GM19328 (cell line): ENCODE results near the gene SNX20.

ENCODE experiments used
- ATAC-seq: cut with Tn5 transposase; IDR thresholded peaks from one replicate; pipeline ENCODE4 v1.9.1; 2021; ENCODE audit warnings: mild to moderate bottlenecking, moderate library complexity; ENCODE audit not compliant: unreplicated experiment

The SNX20 gene

DNA sequence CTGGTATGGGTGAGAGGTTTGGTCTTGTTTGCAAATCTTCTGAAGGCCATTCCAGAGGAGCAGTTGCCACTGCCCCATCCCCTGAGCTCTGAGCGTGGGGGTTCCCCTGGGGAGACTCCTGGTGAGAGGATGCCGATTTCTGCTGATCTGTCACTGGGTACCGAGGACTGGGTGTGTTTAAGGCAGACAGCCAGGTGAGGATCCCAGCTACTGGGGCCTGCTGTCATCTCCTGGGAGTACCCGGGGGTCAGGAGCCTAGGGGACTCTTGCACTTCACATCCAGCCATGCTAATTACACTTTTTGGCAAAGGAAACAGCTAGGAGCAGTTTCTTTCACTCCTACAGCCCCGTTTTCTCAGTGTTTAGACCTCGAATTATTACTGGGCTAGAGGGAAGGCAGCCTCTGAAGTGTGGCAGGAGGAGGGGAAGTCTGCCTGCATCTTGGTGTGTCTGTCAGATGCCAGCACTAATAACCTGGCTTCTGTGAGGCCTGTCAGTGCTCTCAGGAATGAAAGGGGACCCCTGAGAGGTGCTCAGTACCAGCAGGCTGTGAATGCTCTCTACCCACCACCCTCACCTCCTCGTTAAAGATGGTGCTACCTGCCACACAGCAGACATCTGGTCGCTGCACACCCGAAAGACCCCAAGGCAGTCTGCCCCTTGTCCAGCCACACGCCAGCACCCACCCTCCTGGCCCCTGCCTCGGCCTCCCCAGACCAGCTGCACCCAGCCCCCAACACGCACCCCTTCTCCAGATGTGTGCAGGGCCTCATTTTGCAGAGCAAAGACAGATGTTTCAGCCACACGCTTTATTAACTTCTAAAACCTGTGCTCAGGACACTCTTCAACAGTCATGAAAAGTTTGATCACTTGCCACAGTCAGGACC is 43.2 kb downstream of the SNX20 start:
- ATAC-seq: no peak

DNA sequence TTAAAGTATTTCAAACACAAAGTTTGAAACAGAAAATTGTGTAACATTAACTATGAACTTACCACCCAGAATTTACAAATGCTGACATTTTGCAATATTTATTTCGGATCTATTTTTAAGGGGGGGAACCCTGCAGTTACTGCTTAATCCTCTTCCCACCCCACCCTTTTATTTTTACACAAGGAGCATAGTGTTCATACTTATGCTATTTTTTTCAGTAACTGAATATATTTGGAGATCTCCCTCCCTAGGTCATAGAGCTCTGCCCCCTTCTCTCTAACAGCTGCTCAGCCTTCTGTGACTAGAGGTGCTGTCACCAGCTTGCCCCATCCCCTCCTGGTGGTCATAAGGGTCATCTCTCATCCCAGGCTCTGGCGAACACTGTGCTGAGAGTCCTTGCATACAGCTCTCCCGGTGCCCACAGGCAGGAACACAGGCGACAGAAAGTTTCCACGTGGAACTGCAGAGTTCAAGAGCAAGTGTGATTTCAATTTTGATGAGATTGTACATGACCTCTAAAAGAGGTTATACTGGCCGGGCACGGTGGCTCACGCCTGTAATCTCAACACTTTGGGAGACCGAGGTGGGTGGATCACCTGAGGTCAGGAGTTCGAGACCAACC is 44.2 kb downstream of the SNX20 start:
- ATAC-seq: no peak

DNA sequence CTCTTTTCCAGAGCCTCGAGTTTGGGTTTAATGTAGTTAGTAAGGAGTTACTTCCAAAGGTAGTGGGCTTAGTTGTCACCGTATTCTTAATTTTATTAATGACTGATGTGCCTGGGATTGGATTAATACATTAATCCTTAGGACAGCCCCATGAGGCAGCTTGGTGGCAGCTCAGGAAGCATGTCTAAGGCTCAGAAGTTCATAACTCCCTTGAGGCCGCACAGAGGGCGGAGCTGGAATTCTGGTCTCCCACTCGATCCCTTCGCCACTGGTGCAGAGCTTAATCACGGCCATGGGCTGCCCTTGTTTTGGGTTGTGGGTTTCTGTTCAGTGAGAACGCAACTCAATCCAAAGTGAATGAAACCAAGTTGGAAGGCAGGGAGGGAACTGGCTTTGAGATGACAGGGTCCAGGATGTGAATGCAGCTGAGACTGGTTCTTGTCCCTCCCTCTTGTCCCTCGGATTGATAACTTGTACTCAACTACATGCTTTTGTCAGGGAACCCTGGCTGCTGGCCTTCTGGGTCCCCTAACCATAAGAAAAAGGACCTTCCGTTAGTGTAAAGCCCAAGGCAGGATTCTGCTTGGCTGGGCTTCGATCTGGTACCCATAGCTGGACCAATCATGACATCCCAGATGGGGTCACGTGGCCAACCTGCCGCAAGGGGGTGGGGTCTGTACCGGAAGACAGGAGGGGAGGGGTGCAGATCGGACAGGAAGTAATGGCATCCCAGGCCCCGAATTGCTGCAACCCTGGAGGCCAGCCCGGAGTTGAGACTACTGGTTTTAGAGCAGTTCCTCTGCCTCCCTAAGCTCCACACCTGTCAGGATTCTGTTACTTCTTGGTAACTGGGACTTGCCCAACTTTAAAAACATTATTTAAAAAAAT is 45.4 kb downstream of the SNX20 start:
- ATAC-seq: no peak

DNA sequence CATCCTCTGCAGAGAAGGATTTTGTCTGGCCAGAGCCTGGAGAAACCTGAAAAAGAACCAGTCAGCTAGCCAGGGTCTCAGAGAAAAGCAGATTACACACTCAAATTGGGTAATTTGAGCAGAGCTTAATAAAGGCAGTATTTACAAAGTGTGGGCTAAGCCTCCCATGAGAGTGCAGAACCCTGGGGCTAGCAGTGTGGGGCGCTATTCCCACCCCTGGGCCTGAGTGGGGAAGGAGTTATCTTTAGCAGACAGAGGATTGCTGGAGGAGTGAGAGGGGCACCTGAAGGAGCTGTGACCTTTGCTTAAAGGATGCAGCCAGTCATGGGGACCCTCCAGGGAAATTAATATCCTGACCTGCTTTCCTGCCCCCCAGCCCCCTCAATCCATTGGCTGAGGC is 46.2 kb downstream of the SNX20 start:
- no peak for ATAC-seq

DNA sequence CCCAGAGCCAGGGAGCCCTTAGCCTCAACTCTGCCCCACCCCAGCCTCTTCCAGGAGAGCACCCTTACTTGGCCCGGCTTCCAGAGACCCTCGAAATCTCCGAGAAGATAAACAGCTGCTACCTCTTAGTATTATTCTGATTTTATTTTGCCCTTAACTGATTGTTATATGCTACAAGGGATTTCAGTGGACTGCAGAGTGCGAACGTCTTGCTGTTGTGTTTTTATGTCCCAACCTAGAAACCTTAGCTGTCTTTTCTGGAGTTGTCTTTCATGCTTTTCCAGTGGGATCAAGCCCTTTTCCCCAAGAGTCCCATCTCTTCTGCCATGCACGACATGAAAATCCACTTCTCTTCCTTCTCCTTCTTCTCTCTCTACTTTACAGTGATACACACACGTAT is 47.0 kb downstream of the SNX20 start:
- no peak for ATAC-seq

DNA sequence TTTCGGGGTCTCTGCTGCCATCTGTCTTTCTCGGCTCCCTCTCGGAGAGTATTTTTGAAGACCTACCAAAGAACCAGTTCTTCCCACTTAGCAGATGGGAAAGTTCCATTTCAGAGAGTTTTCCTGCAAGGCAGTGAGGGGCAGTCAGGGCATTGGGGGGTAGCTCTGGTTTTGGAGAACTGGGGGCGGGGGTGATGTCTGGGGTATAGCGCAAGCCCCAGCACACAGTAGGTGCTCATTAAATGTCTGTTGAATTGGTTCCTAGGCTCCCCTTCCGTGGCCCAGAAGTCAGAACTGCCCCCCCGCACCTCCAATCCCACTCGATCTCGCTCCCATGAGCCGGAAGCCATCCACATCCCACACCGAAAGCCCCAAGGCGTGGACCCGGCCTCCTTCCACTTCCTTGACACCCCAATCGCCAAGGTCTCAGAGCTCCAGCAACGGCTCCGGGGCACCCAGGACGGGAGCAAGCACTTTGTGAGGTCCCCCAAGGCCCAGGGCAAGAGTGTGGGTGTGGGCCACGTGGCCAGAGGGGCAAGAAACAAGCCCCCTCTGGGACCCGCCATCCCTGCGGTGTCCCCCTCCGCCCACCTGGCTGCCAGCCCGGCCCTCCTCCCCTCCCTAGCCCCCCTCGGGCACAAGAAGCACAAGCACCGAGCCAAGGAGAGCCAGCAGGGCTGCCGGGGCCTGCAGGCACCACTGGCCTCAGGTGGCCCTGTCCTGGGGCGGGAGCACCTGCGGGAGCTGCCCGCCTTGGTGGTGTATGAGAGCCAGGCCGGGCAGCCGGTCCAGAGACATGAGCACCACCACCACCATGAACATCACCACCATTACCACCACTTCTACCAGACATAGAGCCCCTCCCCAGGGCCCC is 47.9 kb downstream of the SNX20 start:
- no peak for ATAC-seq

DNA sequence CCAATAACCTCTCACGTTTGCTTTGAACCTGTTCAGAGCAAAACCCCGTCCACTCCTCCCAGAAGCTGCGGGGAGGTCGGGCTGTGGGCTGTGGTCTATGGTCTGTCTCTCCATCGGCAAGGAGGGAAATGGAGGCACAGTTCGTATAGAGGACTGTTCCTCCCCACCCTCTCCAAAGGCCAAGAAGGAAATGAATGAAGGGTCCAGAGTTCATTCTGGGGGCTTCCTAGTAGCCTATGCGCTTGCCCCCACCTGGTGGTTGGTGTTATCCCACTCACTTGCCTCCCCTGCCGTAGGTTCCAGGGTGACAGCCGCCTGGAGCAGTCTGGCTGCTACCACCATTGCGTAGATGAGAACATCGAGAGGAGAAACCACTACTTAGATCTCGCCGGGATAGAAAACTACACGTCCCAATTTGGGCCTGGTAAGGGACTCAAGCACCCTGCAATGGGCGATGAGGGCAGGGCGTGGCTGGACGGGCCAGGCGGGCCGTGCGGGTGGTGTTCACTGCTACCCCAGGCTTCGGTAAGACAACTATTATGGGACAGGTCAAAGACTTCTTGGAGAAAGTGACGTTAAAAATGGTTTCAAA is 49.0 kb downstream of the SNX20 start:
- ATAC-seq: no peak

DNA sequence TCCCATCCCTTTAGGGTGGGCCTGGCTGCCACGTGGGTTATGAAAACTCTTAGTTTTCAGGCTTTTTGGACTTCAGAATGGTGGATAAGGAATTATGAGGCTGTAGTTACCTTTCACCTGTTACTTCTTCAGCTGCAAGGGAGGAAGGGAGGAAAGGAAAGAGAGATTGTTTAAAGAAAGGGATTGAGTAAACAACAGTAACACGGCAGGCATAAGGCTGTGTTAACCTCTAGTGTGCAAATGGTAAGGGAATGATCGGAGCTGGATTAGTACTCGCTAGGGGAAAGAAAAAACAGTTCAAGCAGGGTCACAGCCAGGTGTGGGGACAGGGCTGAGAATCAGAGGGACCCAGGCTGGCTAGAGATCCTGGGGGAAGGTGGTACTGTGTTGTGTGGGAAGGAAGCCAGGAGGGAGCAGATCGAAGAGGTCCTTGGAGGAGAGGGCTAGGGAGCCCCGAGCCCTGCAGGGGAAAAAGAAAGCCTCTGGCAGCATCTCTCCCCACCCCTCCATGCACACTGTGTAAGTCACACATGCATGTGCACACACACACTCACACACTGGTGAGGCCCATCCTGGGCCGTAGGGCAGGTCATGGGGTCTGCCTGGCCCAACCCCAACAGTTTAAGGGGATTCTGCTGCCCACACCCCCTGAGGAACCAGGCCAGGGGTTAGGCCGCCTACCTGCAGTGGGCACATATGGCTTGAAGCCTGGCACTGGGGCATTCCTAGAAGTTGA is 49.7 kb downstream of the SNX20 start:
- ATAC-seq: no peak

DNA sequence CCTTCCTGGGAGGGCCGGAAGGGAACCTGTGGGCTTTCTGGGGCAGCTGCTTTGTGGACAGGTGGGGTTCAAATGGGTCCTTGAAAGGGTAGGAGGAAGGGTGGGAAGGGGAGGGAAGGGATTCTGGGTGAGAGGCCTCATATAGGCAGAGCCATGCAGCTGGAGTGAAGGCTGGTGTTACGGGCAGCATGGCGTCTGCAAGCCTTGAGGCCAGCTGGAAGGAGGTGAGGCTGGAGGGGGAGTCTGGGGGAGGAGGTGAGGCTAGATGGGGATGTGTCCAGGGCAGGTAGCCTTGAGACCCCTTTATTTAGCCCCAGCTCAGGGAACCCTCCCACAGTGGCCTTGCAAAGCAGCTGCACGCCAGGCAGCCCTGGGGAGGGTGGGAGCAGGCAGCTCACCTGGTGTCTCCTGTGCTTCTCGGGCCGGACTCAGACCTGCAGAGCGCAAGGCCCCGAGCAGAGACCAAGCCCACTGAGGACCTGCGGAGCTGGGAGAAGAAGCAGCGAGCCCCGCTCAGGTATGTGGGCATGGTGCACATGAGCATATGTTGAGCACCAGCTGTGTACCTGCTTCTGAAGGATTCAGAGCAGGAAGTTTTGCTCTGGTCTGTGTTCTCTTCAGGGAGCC is 50.6 kb downstream of the SNX20 start:
- no peak for ATAC-seq

DNA sequence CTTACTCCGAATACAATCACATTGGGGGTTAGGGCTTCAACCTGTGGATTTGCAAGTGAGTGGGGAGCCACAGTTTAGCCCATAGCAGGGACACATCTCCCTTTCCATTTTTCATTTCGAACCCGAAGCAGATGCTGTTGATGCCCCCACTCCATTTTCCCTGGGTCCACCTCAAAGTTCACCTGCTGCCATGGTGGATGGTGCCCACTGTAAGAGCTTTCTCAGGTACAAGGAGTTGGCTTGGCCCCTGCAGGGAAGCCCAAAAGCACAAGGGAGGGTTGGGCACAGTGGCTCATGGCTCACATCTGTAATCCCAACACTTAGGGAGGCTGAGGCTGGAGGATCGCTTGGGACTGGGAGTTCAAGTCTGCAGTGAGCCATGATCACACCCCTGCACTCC is 51.8 kb downstream of the SNX20 start:
- ATAC-seq: no peak

DNA sequence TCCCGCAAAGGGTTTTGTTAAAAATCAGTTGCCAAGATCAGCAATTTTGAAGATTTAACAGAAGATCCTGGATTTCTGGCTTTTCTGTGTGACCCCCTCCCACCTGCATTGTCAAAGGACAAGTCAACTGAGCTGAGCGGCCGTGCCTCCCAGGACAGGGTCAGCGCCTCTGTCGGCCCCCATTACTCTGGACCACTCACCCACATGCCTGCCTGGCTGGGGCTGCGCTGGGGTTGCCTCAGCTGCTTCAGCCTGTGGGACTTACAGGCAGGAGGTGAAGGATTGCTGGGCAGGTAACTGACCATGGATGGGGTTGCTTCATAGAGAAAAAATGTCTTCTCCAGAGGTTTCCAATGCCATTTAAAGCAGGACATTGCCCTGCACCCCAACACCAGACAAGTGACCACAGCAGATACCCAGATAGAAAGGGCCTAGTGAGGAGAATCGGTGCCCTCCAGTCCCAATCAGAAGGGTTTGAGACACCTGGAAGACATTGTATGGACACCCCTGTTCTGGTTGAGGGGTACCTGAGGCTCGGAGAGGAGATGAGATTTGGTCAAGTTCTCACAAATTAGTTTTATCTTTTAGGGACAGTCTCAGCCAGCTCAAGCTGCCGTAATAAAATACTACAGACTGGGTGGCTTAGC is 52.8 kb downstream of the SNX20 start:
- ATAC-seq: no peak

DNA sequence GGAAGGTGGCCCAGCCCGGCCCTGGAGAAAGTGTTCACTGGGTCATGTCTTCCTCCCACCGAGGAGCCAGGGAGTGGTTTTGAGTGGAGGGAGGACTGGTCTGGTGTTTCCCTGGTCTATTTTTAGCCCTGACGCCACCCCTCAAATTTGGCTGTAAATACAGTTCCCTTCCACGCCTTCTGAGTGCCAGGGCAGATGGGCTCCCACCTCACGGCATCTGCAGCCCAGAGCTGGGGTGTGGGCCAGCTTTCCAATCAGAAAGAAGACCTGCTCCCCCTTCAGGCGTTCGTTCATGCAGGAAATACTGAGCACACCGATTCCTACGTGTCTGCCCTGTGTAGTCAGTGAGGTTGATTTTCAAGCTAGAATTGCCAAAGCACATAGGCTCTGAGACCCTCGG is 53.7 kb downstream of the SNX20 start:
- ATAC-seq: no peak

DNA sequence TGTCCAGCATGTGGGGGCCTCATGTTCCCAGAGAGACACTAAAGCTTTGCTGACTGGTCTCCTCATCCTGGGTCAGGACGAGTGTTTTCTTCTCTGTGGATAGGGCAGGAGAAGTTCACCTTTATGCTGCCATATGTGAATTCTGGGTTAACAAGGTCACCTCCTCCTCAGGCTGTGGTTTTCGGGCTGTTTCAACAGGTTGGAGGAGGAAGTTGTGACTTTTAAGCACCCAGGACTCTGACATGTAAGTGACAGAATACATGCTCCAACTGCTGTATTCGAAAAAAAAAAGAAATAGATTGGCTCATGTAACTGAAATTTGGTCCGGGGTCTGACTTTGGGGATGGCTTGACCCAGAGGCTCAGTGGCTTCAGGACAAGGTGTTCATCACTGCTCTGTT is 54.2 kb downstream of the SNX20 start:
- no peak for ATAC-seq

DNA sequence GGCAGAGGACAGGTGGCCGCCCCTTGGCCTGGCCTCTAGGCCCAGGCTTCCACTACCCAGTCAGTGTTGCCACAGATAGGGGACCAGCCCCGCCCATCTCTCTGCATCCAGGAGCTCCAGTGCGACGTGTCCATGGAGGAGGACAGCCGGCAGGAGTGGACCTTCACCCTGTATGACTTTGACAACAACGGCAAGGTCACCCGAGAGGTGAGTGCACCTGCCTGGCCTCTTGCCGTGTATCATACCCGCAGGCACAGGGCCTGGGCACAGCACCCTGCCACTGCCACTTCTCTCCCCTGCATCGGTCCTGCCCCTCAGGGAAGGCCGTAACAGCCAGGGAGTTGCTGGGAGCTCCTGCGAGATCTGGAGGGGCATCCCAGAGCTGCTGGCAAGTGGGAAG is 55.7 kb downstream of the SNX20 start:
- no peak for ATAC-seq

DNA sequence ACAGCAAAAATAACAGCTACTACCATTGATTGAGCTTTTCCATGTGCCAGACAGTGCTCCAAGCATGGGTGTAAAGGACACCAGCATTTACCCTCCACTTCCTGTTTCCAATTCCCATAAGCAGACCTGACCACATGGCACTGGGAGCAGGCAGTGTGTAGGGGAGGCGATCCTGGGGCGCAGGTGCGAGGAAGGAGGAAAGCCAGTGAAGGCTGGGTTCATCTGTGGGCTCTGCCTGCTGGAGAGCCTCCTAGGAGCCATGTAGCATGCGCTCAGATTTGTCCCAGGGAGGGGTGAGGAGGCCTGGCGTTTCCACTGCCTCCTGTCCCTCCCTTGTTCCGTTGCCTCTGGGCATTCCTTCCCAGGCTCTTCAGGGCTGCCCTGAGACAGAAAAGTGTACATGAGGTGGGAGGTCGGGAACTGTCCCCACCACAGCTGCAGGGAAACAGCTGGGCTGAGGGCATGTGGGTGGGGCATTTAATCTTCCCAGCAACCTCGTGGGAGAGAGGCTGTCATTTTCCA is 56.6 kb downstream of the SNX20 start:
- no peak for ATAC-seq

DNA sequence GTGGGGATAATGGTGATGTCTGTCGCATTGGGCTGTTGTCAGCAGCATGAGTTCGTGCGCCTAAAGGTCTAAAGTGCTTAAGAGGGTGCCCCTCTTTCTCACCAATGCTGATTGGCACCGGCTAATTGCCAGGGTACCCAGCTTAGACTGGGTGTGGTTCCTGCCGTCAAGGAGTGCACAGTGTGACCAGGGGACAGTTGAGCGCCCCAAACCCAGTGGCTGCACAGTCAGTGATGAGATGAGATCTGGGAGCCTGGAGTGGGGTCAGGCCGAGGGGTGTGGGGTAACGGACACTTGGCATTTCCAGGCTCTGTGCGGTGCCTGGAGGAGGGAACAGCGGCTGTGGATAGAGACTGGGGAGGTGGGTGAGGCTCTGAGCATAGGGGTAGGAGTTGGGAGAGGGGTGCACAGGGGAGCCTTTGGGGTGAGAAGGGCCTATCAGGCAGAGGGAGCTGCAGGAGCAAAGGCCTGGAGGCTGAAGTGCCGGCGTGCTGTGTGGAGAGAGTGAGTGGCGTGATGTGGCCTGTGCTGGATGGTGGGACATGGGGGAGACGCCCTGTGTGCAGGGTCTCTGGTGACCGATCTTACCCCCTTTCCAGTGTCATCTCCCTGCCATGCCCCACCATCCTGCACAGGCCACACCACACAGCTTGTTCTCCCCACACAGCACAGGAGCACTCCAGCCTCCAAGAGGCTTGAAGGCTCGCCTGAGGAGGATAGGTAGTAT is 58.3 kb downstream of the SNX20 start:
- no peak for ATAC-seq

DNA sequence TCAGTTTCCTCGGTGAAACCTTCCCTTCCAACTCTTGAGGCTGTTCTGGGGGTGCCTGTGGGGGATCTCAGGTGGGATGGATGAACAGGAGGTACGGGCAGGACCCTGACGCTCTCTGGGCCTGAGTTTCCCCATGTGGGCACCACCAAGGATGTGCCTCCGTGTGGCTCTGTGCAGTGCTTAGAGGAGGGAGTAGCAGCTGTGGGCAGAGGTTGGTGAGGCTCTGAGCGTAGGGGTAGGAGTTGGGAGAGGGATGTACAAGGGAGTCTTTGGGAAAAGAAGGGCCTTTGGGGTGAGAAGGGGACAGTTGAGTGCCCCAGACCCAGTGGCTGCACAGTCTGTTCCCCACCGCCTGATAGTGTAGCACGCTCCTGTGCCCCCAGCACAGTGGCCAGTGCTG is 59.1 kb downstream of the SNX20 start:
- no peak for ATAC-seq
